ENCODE data around the gene RCOR2.

- TF ChIP-seq CTCF (conservative IDR thresholded peaks at IDR 0.05; ENCODE audit: low read length) (no peak), EZH2phosphoT487 (IDR thresholded peaks at IDR 0.05; ENCODE audit: borderline replicate concordance, low read depth, low read length) (no peak)
Measured at GRCh38 chr11:63889344-63889743, 27.6 kb downstream of the RCOR2 start.
